Brain microvascular endothelial cell (primary cell): ENCODE measurements around the gene GRID1.
A peak's percentile ranks its signal among the peaks of the same experiment; 100 is the strongest.

Experiments
- DNase-seq: peaks from one replicate; pipeline ENCODE4 v3.0.0-alpha.2; 2020
- H3K27ac ChIP-seq: fragments of 250-450 bp; sonication (Bioruptor Pico); 2 replicates; pipeline ENCODE4 v1.5.1; 2020; ENCODE audit warnings: mild to moderate bottlenecking, moderate library complexity
- H3K27me3 ChIP-seq: fragments of 250-450 bp; sonication (Bioruptor Pico); replicated peaks from 2 replicates; pipeline ENCODE4 v1.5.1; 2020; ENCODE audit warnings: mild to moderate bottlenecking
- H3K36me3 ChIP-seq: fragments of 250-450 bp; sonication (Bioruptor Pico); replicated peaks from 2 replicates; pipeline ENCODE4 v1.5.1; 2020; ENCODE audit warnings: mild to moderate bottlenecking
- H3K4me3 ChIP-seq: 2 replicates; pipeline ENCODE4 v1.5.1; 2011; ENCODE audit warnings: low read depth, mild to moderate bottlenecking, control low read depth, low read length, moderate library complexity
- in situ Hi-C: cut with HindIII; loops from 2 replicates; pipeline ENCODE4 v1.10.0; 2017; ENCODE audit warnings: low sequenced_read_pairs, low pct_ligation_motif_present
- TF ChIP-seq, protein P1 (sequence below): IDR thresholded peaks from 2 replicates; pipeline ENCODE4 v1.5.1; 2011; ENCODE audit warnings: low read depth, mild to moderate bottlenecking, moderate library complexity, low read length, control low read depth, inconsistent platforms; ENCODE audit errors: missing control alignments

The GRID1 gene

DNA sequence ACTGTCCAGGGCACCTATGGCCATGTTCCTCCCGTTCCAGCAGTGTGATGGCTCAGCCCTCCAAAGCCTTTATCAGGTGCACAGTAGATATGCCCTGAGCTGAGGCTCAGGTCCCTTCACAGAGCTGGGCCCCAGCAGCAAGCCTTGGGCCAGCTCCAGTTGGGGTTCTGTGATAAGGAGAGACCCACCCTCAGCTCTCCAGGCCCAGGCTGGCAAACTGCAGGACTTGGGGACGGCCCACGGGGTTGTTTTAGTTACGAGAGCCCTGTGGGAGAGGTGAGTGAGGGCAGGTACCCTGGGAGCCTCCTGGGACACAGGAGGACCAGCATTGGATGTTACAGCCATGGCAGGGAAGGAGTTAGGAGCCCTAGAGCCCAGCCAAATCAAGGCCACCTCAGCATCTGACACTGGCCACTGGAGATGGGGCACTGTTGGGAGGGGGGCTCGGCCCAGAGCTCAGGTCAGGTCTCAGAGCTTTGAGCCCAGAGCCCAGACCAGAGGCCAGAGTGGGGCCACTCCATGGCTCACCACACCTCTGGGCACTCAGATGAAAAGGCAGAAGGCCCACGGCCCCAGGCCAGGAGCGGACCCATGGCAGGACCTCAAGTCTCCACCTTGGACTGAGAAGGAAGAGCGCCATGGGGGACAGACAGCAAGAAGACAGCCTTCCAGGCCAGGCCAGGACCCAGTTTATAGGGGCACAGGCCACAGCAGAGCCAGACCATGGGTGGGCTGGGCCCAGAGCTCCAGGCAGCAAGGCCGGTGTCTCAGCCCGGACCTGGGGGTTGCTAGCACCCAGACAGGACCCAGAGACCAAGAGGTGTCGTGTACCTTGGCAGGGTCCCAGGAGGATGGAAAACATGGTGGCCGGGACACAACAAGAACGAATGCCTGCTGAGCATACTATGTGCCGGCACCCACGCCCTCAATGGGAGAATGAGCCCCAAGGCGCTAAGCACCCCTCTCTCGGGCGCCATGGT is 12.8 kb downstream of the GRID1 start:
- DNase-seq: no peak
- Histone ChIP-seq H3K27ac (no peak overlapping the region), H3K4me3 (no peak overlapping the region), H3K27me3 (no peaks in the 10 kb centered on the region), H3K36me3 (no peaks in the 10 kb centered on the region)
- in situ Hi-C loops: no loop called here
- TF ChIP-seq, protein P1, sequence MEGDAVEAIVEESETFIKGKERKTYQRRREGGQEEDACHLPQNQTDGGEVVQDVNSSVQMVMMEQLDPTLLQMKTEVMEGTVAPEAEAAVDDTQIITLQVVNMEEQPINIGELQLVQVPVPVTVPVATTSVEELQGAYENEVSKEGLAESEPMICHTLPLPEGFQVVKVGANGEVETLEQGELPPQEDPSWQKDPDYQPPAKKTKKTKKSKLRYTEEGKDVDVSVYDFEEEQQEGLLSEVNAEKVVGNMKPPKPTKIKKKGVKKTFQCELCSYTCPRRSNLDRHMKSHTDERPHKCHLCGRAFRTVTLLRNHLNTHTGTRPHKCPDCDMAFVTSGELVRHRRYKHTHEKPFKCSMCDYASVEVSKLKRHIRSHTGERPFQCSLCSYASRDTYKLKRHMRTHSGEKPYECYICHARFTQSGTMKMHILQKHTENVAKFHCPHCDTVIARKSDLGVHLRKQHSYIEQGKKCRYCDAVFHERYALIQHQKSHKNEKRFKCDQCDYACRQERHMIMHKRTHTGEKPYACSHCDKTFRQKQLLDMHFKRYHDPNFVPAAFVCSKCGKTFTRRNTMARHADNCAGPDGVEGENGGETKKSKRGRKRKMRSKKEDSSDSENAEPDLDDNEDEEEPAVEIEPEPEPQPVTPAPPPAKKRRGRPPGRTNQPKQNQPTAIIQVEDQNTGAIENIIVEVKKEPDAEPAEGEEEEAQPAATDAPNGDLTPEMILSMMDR: no peak

DNA sequence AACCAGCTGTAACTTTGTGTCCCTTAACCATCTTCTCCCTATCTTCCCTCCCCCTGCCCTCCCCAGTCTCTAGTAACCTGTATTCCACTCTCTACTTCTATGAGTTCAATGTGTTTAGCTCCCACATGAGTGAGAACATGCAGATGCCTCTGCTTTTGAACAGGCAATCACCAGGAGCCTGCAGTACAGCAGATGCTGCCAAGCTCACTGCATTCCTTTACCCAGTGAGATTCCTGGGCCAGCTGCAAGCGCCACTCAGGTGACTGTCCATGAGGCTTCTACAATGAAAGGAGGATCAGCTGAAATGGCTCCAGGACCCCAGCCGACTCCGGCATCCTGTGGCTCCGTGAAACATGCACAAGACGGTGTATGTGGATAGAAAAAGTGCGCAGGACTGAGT is 15.7 kb downstream of the GRID1 start:
- no peaks in the 10 kb centered on the region for H3K27me3 ChIP-seq
- in situ Hi-C loops: no loop called here
- no peak overlapping the region for H3K4me3 ChIP-seq
- no peak for DNase-seq
- TF ChIP-seq, protein P1: no peak
- no peak overlapping the region for H3K27ac ChIP-seq
- H3K36me3 ChIP-seq: no peaks in the 10 kb centered on the region

DNA sequence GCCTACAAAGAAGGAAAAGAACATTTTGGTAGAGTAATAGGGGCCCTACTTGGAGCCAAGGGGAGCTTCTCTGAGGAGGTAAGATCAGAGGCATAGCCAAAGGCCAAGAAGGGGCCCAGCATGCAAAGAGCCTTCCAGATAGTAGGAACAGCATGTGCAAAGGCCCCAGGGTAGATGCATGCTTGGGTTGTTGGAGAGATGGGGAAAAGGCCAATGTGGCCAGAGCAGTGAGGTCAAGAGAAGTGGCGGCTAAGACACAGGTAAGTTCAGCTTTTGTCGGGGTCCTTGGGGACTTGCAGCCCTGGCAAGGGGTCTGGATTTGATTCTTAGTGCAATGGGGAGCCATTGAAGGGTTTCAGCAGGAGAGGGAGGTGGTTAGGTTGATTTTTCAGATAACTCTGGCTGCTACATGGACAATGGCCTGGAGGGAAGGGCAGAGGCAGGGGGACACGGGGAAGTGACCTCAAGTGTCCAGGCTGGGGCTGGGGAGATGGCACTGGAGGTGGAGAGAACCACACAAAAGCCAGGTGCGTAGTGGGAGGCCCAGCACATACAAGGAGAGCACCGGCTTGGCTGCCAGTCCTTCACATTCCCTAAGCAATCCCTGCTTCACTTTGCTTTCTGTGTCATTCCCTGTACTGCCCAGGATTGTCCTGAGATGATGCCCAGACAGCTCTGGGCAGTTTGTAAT is 16.5 kb downstream of the GRID1 start:
- H3K36me3 ChIP-seq: no peaks in the 10 kb centered on the region
- H3K4me3 ChIP-seq: no peak overlapping the region
- TF ChIP-seq, protein P1: no peak
- no peak for DNase-seq
- in situ Hi-C loops: no loop called here
- no peaks in the 10 kb centered on the region for H3K27me3 ChIP-seq
- no peak overlapping the region for H3K27ac ChIP-seq

DNA sequence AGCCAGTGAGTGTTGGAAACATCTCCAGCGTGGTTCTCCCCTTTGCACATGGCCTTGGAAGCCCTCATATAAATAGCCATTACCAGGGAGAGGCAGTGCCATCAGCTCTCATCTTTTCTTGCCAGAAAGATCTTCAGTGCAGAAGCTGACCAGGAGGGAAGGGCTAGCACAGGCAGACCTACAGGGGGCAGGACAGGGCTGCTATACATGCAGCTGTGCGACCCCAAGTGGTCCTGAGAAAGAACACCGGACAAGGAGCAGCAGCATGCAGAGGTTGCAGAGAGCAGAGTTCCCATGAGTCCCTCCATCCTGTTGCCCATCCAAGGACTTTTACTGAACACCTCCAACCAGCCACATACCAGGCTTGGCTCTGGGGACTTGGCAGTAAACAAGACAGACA is 17.1 kb downstream of the GRID1 start:
- TF ChIP-seq, protein P1: peak; percentile 73
- DNase-seq: no peak
- no peaks in the 10 kb centered on the region for H3K36me3 ChIP-seq
- no peaks in the 10 kb centered on the region for H3K27me3 ChIP-seq
- H3K27ac ChIP-seq: no peak overlapping the region
- no peak overlapping the region for H3K4me3 ChIP-seq
- in situ Hi-C loops: no loop called here

DNA sequence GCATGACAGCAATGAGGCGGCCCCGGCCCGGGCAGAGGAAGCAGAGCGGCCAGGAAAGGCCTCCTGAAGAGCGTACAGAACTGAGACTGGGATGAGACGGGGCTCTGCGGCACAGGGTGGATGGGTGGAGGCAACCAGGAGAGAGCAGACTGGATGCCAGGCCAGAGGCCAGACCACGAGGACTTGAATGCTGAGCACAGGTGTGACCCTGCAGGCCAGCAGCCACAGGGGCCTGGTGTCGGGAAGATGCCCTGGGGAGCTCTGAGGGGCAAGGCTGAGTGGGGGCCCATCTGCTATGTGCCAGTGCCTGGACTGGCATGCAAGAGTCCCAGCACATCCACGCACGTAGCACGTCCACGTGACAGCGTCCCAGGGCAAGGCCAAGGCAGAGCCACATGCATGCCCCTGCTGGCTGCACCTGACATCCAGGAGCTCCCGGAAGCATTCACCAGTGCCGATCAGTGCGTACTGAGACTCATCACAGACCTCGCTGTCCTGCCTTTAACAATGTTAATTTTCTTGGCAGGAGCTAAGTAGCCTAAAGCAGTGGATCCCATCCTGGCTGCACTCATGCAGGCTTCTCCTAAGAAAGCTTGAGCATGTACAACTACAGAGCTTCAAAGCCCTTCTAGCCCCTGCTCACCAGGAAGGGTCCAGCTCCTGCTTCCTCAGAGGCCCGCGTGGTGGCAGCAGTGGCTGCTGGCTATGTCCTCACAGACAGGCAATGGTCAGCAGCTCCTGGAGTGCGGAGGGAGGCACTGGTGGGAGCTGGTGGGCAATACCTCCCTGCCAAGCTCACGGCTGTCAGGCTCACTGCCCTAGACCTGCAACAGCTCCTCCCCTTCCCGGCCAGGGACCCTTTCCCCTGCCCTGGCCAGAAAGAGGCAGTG is 18.0 kb downstream of the GRID1 start:
- TF ChIP-seq, protein P1: peak; percentile 42
- DNase-seq: no peak
- no peaks in the 10 kb centered on the region for H3K27me3 ChIP-seq
- H3K36me3 ChIP-seq: no peaks in the 10 kb centered on the region
- in situ Hi-C loops: no loop called here
- no peak overlapping the region for H3K27ac ChIP-seq
- no peak overlapping the region for H3K4me3 ChIP-seq
